GM10248 (cell line): ENCODE results near the gene IL1RAP.

Source experiments
- CTCF ChIA-PET: fragments of 300-600 bp; sonication (Branson Sonifier 250); formaldehyde crosslinking; extraction: SDS; loops from one replicate; lab custom pipeline; 2021; ENCODE audit warnings: antibody characterized with exemption; lab: Yijun Ruan, JAX
- POLR2A ChIA-PET: fragments of 350-650 bp; sonication (Branson Sonifier 250); formaldehyde crosslinking; extraction: SDS; loops from one replicate; lab custom pipeline; 2020; ENCODE audit warnings: antibody characterized with exemption; lab: Yijun Ruan, JAX
- DNase-seq: peaks from one replicate; pipeline ENCODE4 v3.0.0; 2012; ENCODE audit errors: extremely low spot score
- CTCF ChIP-seq: IDR thresholded peaks from 2 replicates; pipeline ENCODE4 v1.5.1; 2012; ENCODE audit warnings: mild to moderate bottlenecking, low read depth; ENCODE audit errors: extremely low read depth, missing control alignments, control extremely low read depth

IL1RAP gene

GRCh38 chr3:190542846-190543245, 29.0 kb downstream of the IL1RAP start:
- POLR2A ChIA-PET: no interaction called here
- DNase-seq: no peak
- TF ChIP-seq CTCF: no peak
- CTCF ChIA-PET: interaction anchor here (1.5 kb wide), 1 partner anchor 9 kb away, joined by 3 read pairs; no protein-coding TSS in a partner anchor

- CTCF ChIA-PET: no interaction called here
- no peak for DNase-seq
- POLR2A ChIA-PET: no interaction called here
- no peak for TF ChIP-seq CTCF
Observed at GRCh38 chr3:190543671-190544070, 29.8 kb downstream of the IL1RAP start.

- DNase-seq: no peak
- CTCF ChIA-PET: no interaction called here
- no peak for TF ChIP-seq CTCF
Observed at GRCh38 chr3:190545191-190545590, 31.3 kb downstream of the IL1RAP start.

GRCh38 chr3:190546881-190547510, 33.1 kb downstream of the IL1RAP start:
- ChIA-PET CTCF (interaction anchor here (1.5 kb wide), 1 partner anchor 28 kb away, joined by 3 read pairs; no protein-coding TSS in a partner anchor), POLR2A (no interaction called here)
- no peak for DNase-seq
- TF ChIP-seq CTCF: no peak

More at GRCh38 chr3:190545191-190545590, 31.3 kb downstream of the IL1RAP start:
- POLR2A ChIA-PET: no interaction called here

GRCh38 chr3:190548031-190548656, 34.3 kb downstream of the IL1RAP start:
- POLR2A ChIA-PET: no interaction called here
- no peak for TF ChIP-seq CTCF
- CTCF ChIA-PET: no interaction called here
- DNase-seq: no peak

GRCh38 chr3:190552021-190552420, 38.1 kb downstream of the IL1RAP start:
- DNase-seq: no peak
- ChIA-PET POLR2A (no interaction called here), CTCF (interaction anchor here (0.8 to 1.6 kb wide), 2 partner anchors 11 to 15 kb away, joined by 3 to 4 read pairs; no protein-coding TSS in a partner anchor)
- no peak for TF ChIP-seq CTCF
